GM12878 (cell line): ENCODE results near the gene TNFSF11.

Experiments
- BACH1 ChIP-seq: fragments of 450-650 bp; IDR thresholded peaks from 2 replicates; pipeline ENCODE4 v1.6.1; 2017; ENCODE audit warnings: mild to moderate bottlenecking, borderline replicate concordance
- GABPA ChIP-seq: IDR thresholded peaks from 2 replicates; pipeline ENCODE4 v1.6.1; 2014; ENCODE audit warnings: antibody characterized with exemption, low read depth, mild to moderate bottlenecking, inconsistent platforms
- NR2C1 ChIP-seq: fragments of 450-650 bp; IDR thresholded peaks from 2 replicates; pipeline ENCODE4 v1.6.1; 2017; ENCODE audit warnings: antibody characterized with exemption, mild to moderate bottlenecking, moderate library complexity
- POLR2A ChIP-seq: IDR thresholded peaks from 2 replicates; pipeline ENCODE4 v1.6.1; 2011; ENCODE audit warnings: low read depth, mild to moderate bottlenecking, low read length
- SIN3A ChIP-seq: IDR thresholded peaks from 2 replicates; pipeline ENCODE4 v1.6.1; 2012; ENCODE audit warnings: low read depth, low read length, improper control_type of control experiment
- SMC3 ChIP-seq: IDR thresholded peaks from 2 replicates; pipeline ENCODE4 v1.6.1; 2011; ENCODE audit warnings: low read length, improper control_type of control experiment, borderline replicate concordance
- TF ChIP-seq, protein P1 (sequence below): IDR thresholded peaks from 2 replicates; pipeline ENCODE4 v1.6.1; 2012; ENCODE audit warnings: low read depth, low read length, improper control_type of control experiment

- TF ChIP-seq POLR2A (no peak), BACH1 (no peak), GABPA (no peak), SMC3 (no peak), SIN3A (no peak), NR2C1 (no peak)
- TF ChIP-seq, protein P1, sequence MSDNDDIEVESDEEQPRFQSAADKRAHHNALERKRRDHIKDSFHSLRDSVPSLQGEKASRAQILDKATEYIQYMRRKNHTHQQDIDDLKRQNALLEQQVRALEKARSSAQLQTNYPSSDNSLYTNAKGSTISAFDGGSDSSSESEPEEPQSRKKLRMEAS: no peak
These were observed 20.6 kb upstream of the TNFSF11 start for GRCh38 chr13:42553098-42554046.
